HCT116 (cell line): Measurements from ENCODE around the gene ABTB1.

Experiments used
- ATF3 ChIP-seq: IDR thresholded peaks from 2 replicates; pipeline ENCODE4 v1.6.1; 2012
- CBX3 ChIP-seq: IDR thresholded peaks from 2 replicates; pipeline ENCODE4 v1.6.1; 2012; ENCODE audit warnings: low read depth
- EZH2 ChIP-seq: fragments of 200-600 bp; sonication (generic); IDR thresholded peaks from 2 replicates; pipeline ENCODE4 v1.6.1; 2017; ENCODE audit warnings: antibody characterized with exemption, mixed run types
- POLR2A ChIP-seq: IDR thresholded peaks from 2 replicates; pipeline ENCODE4 v1.7.0; 2011; ENCODE audit warnings: borderline replicate concordance; ENCODE audit not compliant: insufficient read depth, insufficient read length; ENCODE audit errors: extremely low read depth
- POLR2AphosphoS5 ChIP-seq: IDR thresholded peaks from 2 replicates; pipeline ENCODE4 v1.6.1; 2011; ENCODE audit warnings: mild to moderate bottlenecking, low read depth, low read length, moderate library complexity
- SP1 ChIP-seq: IDR thresholded peaks from 2 replicates; pipeline ENCODE4 v1.6.1; 2012; ENCODE audit warnings: low read depth
- ZNF274 ChIP-seq: fragments of 200-500 bp; sonication (Bioruptor generic); IDR thresholded peaks from 2 replicates; pipeline ENCODE4 v1.6.1; 2014; ENCODE audit warnings: mild to moderate bottlenecking, low read depth, low read length, inconsistent platforms
- TF ChIP-seq, protein P1 (sequence below), 3 experiments: fragments of 200-600 bp in 1 of 3; sonication (generic) in 1 of 3; IDR thresholded peaks in 2 of 3; conservative IDR thresholded peaks in 1 of 3; 2 replicates each; pipeline ENCODE4 v1.5.1; 2012 to 2017; ENCODE audit warnings: low read depth in 2 of 3, low read length in 2 of 3, antibody characterized with exemption in 1 of 3, borderline replicate concordance in 1 of 3, control low read depth in 1 of 3, mild to moderate bottlenecking in 1 of 3, mixed read lengths in 1 of 3, mixed run types in 1 of 3, moderate library complexity in 1 of 3; ENCODE audit not compliant: insufficient read depth in 1 of 3
- TF ChIP-seq, protein P2 (sequence below): IDR thresholded peaks from 2 replicates; pipeline ENCODE4 v1.6.1; 2012

DNA sequence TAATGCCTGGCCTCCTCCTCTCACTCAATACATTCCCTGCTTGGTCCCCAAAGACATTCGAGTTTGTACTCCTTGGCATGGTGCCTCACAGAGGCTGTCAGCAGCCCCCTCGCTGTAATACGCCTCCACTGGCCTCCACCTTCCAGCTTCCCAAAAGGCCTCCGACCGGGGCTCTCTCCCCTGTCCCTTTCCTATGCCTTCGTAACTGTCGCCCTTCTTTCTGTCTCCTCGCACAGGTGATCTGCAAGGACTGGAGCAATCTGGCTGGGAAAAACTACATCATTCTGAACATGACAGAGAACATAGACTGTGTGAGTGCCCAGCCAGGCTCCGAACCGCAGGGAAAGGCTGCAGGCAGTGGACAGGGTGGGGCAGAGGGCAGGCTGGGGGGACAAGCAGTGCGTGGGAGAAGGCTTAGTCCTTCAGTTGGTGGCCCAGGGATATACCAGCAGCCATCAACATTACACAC, 10.7 kb upstream of the ABTB1 start:
- TF ChIP-seq SP1 (no peak), POLR2AphosphoS5 (no peak), ATF3 (no peak), EZH2 (no peak), POLR2A (no peak), CBX3 (no peak), ZNF274 (no peak)
- TF ChIP-seq, protein P1, sequence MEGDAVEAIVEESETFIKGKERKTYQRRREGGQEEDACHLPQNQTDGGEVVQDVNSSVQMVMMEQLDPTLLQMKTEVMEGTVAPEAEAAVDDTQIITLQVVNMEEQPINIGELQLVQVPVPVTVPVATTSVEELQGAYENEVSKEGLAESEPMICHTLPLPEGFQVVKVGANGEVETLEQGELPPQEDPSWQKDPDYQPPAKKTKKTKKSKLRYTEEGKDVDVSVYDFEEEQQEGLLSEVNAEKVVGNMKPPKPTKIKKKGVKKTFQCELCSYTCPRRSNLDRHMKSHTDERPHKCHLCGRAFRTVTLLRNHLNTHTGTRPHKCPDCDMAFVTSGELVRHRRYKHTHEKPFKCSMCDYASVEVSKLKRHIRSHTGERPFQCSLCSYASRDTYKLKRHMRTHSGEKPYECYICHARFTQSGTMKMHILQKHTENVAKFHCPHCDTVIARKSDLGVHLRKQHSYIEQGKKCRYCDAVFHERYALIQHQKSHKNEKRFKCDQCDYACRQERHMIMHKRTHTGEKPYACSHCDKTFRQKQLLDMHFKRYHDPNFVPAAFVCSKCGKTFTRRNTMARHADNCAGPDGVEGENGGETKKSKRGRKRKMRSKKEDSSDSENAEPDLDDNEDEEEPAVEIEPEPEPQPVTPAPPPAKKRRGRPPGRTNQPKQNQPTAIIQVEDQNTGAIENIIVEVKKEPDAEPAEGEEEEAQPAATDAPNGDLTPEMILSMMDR (IDR thresholded peaks at IDR 0.05 in 2 of 3, conservative IDR thresholded peaks at IDR 0.05 in 1 of 3; ENCODE audit: borderline replicate concordance in 1 of 3, insufficient read depth in 1 of 3, low read depth in 2 of 3, low read length in 2 of 3) = no peak
- TF ChIP-seq, protein P2, sequence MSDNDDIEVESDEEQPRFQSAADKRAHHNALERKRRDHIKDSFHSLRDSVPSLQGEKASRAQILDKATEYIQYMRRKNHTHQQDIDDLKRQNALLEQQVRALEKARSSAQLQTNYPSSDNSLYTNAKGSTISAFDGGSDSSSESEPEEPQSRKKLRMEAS = no peak
